ENCODE measurements around the gene IRX4. TPM values are rescaled to one million over a fixed set of nuclear protein-coding genes. Genes with fewer than 3 reads are reported as not detected.

Gene IRX4
- polyA plus RNA-seq, 1 experiment = not detected

DNA sequence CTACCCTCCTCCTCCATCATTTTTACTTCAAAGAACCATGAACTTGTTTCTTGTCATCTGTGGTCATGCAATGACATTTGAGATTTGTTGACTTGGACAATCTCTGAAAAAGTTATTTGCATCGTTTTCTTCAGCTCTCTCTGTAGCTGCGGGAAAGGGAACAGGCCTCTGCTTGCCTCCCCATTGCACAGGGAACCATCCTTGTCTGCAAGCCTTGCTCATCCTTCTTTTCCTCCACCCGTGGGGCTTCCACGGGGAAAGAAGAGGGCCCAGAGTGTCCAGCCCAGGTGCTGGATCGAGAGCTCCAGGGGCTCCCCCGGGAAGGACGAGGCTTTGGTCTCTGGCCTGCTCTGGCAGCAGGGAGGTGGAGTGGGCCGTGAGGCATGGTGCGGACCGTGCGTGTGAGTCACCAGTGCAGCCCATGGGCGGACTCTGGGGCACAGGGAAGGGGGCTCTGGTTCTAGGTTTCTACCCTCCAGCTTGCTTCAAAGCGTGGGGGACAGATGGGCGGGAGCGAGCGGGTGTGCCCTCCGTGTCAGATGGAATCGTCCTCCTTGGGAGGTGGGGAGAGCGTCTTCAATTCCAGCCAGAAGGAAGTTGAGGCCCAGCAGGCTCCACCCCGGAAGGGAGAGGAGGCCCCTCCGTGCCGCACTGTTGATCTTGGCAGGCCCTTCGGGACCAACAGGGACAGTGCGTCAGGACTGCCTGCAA is 6.0 kb upstream of the IRX4 start:
- POLR2A ChIA-PET = no interaction called here
- no peaks in the 10 kb centered on the region; the same call in 1 of the 2 replicates for H3K9me3 ChIP-seq (ENCODE audit: control insufficient read depth, insufficient read depth, low read length)
- no peak overlapping the region for H3K27ac ChIP-seq (ENCODE audit: low read depth, low read length)
- CTCF ChIA-PET = no interaction called here
- no peak overlapping the region for H3K4me3 ChIP-seq (ENCODE audit: low read depth, low read length)
- TF ChIP-seq, protein P1, sequence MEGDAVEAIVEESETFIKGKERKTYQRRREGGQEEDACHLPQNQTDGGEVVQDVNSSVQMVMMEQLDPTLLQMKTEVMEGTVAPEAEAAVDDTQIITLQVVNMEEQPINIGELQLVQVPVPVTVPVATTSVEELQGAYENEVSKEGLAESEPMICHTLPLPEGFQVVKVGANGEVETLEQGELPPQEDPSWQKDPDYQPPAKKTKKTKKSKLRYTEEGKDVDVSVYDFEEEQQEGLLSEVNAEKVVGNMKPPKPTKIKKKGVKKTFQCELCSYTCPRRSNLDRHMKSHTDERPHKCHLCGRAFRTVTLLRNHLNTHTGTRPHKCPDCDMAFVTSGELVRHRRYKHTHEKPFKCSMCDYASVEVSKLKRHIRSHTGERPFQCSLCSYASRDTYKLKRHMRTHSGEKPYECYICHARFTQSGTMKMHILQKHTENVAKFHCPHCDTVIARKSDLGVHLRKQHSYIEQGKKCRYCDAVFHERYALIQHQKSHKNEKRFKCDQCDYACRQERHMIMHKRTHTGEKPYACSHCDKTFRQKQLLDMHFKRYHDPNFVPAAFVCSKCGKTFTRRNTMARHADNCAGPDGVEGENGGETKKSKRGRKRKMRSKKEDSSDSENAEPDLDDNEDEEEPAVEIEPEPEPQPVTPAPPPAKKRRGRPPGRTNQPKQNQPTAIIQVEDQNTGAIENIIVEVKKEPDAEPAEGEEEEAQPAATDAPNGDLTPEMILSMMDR (IDR thresholded peaks at IDR 0.05; ENCODE audit: low read depth, low read length) = no peak
- no peak for DNase-seq (ENCODE audit: low read depth, low spot score)
- H3K27me3 ChIP-seq (ENCODE audit: control insufficient read depth, insufficient read depth, low read length) = peaks cover 55% of the 10 kb centered on the region

DNA sequence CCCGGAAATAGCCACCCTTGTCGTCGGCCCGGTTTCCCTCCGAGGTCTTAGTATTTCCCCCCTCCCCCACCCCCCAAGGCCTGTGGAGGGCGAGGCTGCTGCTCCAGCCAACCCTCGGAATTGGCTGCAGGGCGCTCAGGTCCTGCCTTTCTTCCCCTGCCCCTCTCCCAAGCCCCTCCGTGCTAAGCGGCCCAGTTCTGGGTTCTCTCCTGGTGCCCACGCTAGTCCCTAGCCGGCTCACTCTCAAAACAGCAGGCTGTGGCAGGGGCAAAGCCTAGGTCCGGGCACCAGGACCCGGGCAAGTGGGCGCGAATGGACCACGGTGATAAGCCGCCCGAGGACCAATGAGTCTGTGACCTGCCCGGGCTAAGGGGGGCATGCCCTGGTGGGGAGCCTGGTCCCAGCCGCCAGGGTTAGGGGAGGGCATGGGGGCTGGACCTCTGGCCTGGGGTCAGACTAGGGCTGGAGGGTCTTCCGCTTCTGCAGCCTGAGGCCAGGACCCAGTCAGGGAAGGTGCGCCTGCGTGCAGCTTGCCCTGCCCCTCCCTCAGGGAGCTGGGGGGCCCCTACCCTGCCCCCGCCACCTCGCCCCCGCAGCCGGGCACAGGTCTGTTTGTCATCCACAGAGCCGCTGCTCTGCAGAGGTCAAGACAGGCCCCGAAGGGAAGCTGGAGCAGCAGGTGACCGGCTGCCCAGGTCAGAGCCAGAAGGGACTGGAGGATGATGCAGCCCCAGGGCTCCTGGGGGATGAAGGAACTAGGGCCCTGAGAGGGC is 5.0 kb upstream of the IRX4 start:
- Histone ChIP-seq H3K9me3 (ENCODE audit: control insufficient read depth, insufficient read depth, low read length) (no peaks in the 10 kb centered on the region; the same call in 1 of the 2 replicates), H3K27me3 (ENCODE audit: control insufficient read depth, insufficient read depth, low read length) (peaks cover 64% of the 10 kb centered on the region), H3K4me3 (ENCODE audit: low read depth, low read length) (no peak overlapping the region), H3K27ac (ENCODE audit: low read depth, low read length) (no peak overlapping the region)
- ChIA-PET POLR2A (no interaction called here), CTCF (no interaction called here)
- TF ChIP-seq, protein P1 (IDR thresholded peaks at IDR 0.05; ENCODE audit: low read depth, low read length) = no peak
- no peak for DNase-seq (ENCODE audit: low read depth, low spot score)

DNA sequence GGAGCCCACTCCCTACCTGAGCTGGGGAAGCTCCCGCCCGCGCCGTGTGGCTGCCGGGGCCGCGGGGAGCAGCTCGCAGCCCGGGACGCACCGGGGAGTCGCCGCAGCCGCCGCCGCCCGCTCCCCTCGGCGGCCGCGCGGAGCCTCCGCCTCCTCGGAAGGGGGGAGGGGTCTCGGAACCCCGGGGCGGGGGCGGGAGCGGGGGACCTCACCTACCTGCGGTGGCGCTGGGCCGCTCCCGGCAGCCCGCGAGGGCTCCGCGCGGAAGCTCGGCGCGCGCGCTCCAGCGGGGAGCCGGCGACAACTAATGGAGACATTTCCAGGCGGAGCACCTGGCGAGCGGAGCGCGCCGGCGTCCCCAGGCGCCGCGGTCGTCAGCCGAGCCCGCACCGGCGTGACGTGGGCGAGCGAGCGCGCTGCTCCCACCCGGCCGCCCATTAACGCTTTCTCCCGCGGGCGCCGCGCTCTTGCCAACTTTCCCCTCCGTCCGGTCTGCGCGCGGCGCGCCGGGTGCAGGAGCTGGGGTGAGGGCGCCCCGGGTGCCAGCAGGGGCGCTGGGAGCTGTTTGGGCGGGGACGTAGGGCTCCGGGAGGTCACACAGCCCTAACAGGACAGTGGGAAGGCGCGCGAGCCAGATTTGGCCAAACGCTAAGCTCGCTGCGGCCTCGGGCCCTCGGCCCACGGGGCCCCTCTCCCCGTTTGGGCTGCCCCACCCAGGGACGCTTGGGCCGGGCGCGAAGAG is 4.3 kb upstream of the IRX4 start:
- CTCF ChIA-PET = no interaction called here
- POLR2A ChIA-PET = no interaction called here
- H3K27ac ChIP-seq (ENCODE audit: low read depth, low read length) = no peak overlapping the region
- no peak overlapping the region for H3K4me3 ChIP-seq (ENCODE audit: low read depth, low read length)
- peaks cover 2% of the 10 kb centered on the region; the same call in 1 of the 2 replicates for H3K9me3 ChIP-seq (ENCODE audit: control insufficient read depth, insufficient read depth, low read length)
- no peak for DNase-seq (ENCODE audit: low read depth, low spot score)
- TF ChIP-seq, protein P1 (IDR thresholded peaks at IDR 0.05; ENCODE audit: low read depth, low read length) = no peak
- peaks cover 67% of the 10 kb centered on the region for H3K27me3 ChIP-seq (ENCODE audit: control insufficient read depth, insufficient read depth, low read length)

DNA sequence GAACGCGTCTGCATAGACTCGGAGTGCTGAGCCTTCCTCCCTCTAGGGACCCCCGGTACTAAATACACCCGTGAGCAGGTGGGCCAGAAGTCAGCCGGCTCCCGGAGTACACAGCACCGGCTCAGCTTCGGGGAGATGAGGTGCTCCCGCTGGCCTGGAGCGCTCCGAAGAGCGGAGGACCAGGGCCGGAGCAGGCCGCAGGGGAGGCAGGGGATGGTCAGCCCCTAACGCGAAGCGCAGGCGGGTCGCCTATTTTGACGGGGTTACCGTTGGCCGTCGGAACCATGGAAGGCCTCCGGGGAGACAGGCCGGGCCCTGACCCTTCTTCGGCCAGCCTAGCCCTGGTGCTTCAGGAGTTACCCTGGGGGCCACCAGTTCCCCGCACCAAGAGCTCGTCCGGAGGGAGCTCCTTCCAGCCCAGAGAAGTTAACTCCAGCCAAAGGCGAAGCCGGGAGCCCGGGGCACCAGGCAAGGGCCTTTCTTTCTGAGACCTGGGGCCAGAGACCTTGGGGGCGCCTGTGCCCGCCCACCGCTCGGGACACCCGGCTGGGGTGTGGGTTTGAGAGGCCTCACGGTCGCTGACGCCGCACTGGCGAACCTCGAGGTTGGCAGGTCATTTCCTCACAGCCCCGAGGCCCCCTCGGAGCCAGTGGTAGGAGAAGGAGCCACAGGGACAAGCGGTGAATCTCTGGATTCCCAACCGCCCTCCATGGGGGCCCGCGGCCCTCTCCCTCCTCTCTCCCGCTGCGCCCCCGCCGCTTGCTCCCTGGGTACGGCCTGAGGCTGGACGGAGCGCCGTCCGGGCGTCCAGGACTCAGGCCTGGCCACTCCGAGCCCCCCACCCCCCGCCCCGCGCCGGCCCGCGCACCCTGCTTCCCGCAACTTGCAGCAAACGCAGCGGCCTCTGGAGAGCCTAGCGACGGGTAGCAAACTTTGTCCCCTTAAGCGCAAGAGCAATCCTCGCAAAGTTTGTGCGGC is 3.4 kb upstream of the IRX4 start:
- no peak for DNase-seq (ENCODE audit: low read depth, low spot score)
- TF ChIP-seq, protein P1 (IDR thresholded peaks at IDR 0.05; ENCODE audit: low read depth, low read length) = no peak
- no peak overlapping the region for H3K4me3 ChIP-seq (ENCODE audit: low read depth, low read length)
- ChIA-PET CTCF (no interaction called here), POLR2A (no interaction called here)
- H3K9me3 ChIP-seq (ENCODE audit: control insufficient read depth, insufficient read depth, low read length) = peaks cover 9% of the 10 kb centered on the region; the same call in 1 of the 2 replicates
- H3K27ac ChIP-seq (ENCODE audit: low read depth, low read length) = no peak overlapping the region
- peaks cover 72% of the 10 kb centered on the region for H3K27me3 ChIP-seq (ENCODE audit: control insufficient read depth, insufficient read depth, low read length)
